Measurements from ENCODE around the gene PAX2. TPM values are rescaled to one million over a fixed set of nuclear protein-coding genes. Genes with fewer than 3 reads are reported as not detected.

PAX2 gene
- total RNA-seq, 1 experiment from 2014 or later, result not detected

GRCh38 chr10:100802607-100803006 lies 57.2 kb downstream of the PAX2 start:
- no peak overlapping the region for H3K4me3 ChIP-seq (ENCODE audit: low read depth, low read length, poor library complexity, severe bottlenecking)
- ChIA-PET CTCF (no interaction called here), POLR2A (ENCODE audit: low non-redundant PET) (no interaction called here)
- intact Hi-C loops (cut with micrococcal nuclease; ENCODE audit: unreplicated experiment), result no loop called here
- H3K36me3 ChIP-seq (ENCODE audit: insufficient read depth, low read length, poor library complexity, severe bottlenecking), result no peaks in the 10 kb centered on the region
- no TSS peak for BruUV-seq (replicated peaks)
- no peaks in the 10 kb centered on the region for H3K4me1 ChIP-seq (ENCODE audit: insufficient read depth, low read length, poor library complexity, severe bottlenecking)
- H3K27ac ChIP-seq (ENCODE audit: low read depth, low read length, poor library complexity, severe bottlenecking), result no peak overlapping the region
- no peak for DNase-seq (ENCODE audit: low spot score)
- H3K27me3 ChIP-seq (replicated peaks; ENCODE audit: insufficient read depth, low read depth, low read length, poor library complexity), result peaks cover 22% of the 10 kb centered on the region
- no peaks in the 10 kb centered on the region for H3K9me3 ChIP-seq (ENCODE audit: low read depth, low read length, poor library complexity, severe bottlenecking)
- TF ChIP-seq CTCF (conservative IDR thresholded peaks at IDR 0.05; ENCODE audit: low read depth, low read length) (no peak), EZH2 (IDR thresholded peaks at IDR 0.05; ENCODE audit: borderline replicate concordance, low read depth, low read length, poor library complexity, severe bottlenecking) (no peak)

GRCh38 chr10:100803492-100803891 lies 58.1 kb downstream of the PAX2 start:
- H3K9me3 ChIP-seq (ENCODE audit: low read depth, low read length, poor library complexity, severe bottlenecking), result no peaks in the 10 kb centered on the region
- peaks cover 22% of the 10 kb centered on the region for H3K27me3 ChIP-seq (replicated peaks; ENCODE audit: insufficient read depth, low read depth, low read length, poor library complexity)
- BruUV-seq (replicated peaks), result no TSS peak
- no peak overlapping the region for H3K27ac ChIP-seq (ENCODE audit: low read depth, low read length, poor library complexity, severe bottlenecking)
- DNase-seq (ENCODE audit: low spot score), result no peak
- no peak overlapping the region for H3K4me3 ChIP-seq (ENCODE audit: low read depth, low read length, poor library complexity, severe bottlenecking)
- no peak for TF ChIP-seq CTCF (conservative IDR thresholded peaks at IDR 0.05; ENCODE audit: low read depth, low read length)
- TF ChIP-seq EZH2 (IDR thresholded peaks at IDR 0.05; ENCODE audit: borderline replicate concordance, low read depth, low read length, poor library complexity, severe bottlenecking), result no peak
- H3K4me1 ChIP-seq (ENCODE audit: insufficient read depth, low read length, poor library complexity, severe bottlenecking), result no peaks in the 10 kb centered on the region
- intact Hi-C loops (cut with micrococcal nuclease; ENCODE audit: unreplicated experiment), result no loop called here
- ChIA-PET POLR2A (ENCODE audit: low non-redundant PET) (no interaction called here), CTCF (no interaction called here)
- no peaks in the 10 kb centered on the region for H3K36me3 ChIP-seq (ENCODE audit: insufficient read depth, low read length, poor library complexity, severe bottlenecking)

GRCh38 chr10:100803908-100804307 lies 58.5 kb downstream of the PAX2 start:
- no peak overlapping the region for H3K27ac ChIP-seq (ENCODE audit: low read depth, low read length, poor library complexity, severe bottlenecking)
- POLR2A ChIA-PET (ENCODE audit: low non-redundant PET), result no interaction called here
- CTCF ChIA-PET, result no interaction called here
- H3K9me3 ChIP-seq (ENCODE audit: low read depth, low read length, poor library complexity, severe bottlenecking), result no peaks in the 10 kb centered on the region
- H3K36me3 ChIP-seq (ENCODE audit: insufficient read depth, low read length, poor library complexity, severe bottlenecking), result no peaks in the 10 kb centered on the region
- H3K4me1 ChIP-seq (ENCODE audit: insufficient read depth, low read length, poor library complexity, severe bottlenecking), result no peaks in the 10 kb centered on the region
- TF ChIP-seq EZH2 (IDR thresholded peaks at IDR 0.05; ENCODE audit: borderline replicate concordance, low read depth, low read length, poor library complexity, severe bottlenecking) (no peak), CTCF (conservative IDR thresholded peaks at IDR 0.05; ENCODE audit: low read depth, low read length) (no peak)
- peaks cover 22% of the 10 kb centered on the region for H3K27me3 ChIP-seq (replicated peaks; ENCODE audit: insufficient read depth, low read depth, low read length, poor library complexity)
- intact Hi-C loops (cut with micrococcal nuclease; ENCODE audit: unreplicated experiment), result no loop called here
- DNase-seq (ENCODE audit: low spot score), result no peak
- no TSS peak for BruUV-seq (replicated peaks)
- no peak overlapping the region for H3K4me3 ChIP-seq (ENCODE audit: low read depth, low read length, poor library complexity, severe bottlenecking)
